ENCODE data around the gene BRIP1.

- TF ChIP-seq GATA2 (IDR thresholded peaks at IDR 0.05; ENCODE audit: low read depth, low read length) (no peak), GATA3 (IDR thresholded peaks at IDR 0.05; ENCODE audit: low read depth, low read length) (no peak)
These were observed 7.3 kb downstream of the BRIP1 start for GRCh38 chr17:61856035-61856434.
